GM18861 (cell line): ENCODE data around the gene PTPRF.

Experiments used
- ATAC-seq: cut with Tn5 transposase; IDR thresholded peaks from one replicate; pipeline ENCODE4 v1.9.1; 2021; ENCODE audit not compliant: unreplicated experiment

Gene PTPRF

GRCh38 chr1:43655953-43656352, 125.3 kb downstream of the PTPRF start:
- no peak for ATAC-seq

- no peak for ATAC-seq
Observed at GRCh38 chr1:43659212-43660166, 128.8 kb downstream of the PTPRF start.

- ATAC-seq = no peak
Observed at GRCh38 chr1:43660355-43660754, 129.7 kb downstream of the PTPRF start.

GRCh38 chr1:43664369-43664768, 133.7 kb downstream of the PTPRF start:
- no peak for ATAC-seq

- no peak for ATAC-seq
Observed at GRCh38 chr1:43666608-43667007, 135.9 kb downstream of the PTPRF start.

- no peak for ATAC-seq
Observed at GRCh38 chr1:43668956-43669355, 138.3 kb downstream of the PTPRF start.

- ATAC-seq = no peak
Observed at GRCh38 chr1:43669878-43670277, 139.2 kb downstream of the PTPRF start.

- no peak for ATAC-seq
Observed at GRCh38 chr1:43671193-43671592, 140.5 kb downstream of the PTPRF start.

- ATAC-seq = no peak
Observed at GRCh38 chr1:43671626-43672330, 141.1 kb downstream of the PTPRF start.

GRCh38 chr1:43673261-43673660, 142.6 kb downstream of the PTPRF start:
- no peak for ATAC-seq
